GM23338 (cell line): Measurements from ENCODE around the gene FOXJ3. TPM values are rescaled to one million over a fixed set of nuclear protein-coding genes. Genes with fewer than 3 reads are reported as not detected.

Experiments
- ATAC-seq: fragments of 200-7000 bp; cut with Tn5 transposase; 3 replicates; pipeline ENCODE4 v1.9.1; 2020
- DNase-seq: peaks from one replicate; pipeline ENCODE4 v3.0.0-alpha.2; 2015; ENCODE audit warnings: low spot score
- H2AFZ ChIP-seq: fragments of 200-600 bp; sonication (generic); 2 replicates; pipeline ENCODE4 v1.8.0; 2016; ENCODE audit warnings: antibody characterized with exemption, mild to moderate bottlenecking, moderate library complexity
- H3F3A ChIP-seq: fragments of 200-600 bp; sonication (generic); replicated peaks from 2 replicates; pipeline ENCODE4 v1.8.0; 2017; ENCODE audit warnings: antibody characterized with exemption, mixed run types, low read depth
- H3K27ac ChIP-seq: fragments of 200-600 bp; sonication (generic); 2 replicates; pipeline ENCODE4 v1.6.1; 2016; ENCODE audit warnings: low read depth
- H3K27me3 ChIP-seq: fragments of 200-600 bp; sonication (generic); 2 replicates; pipeline ENCODE4 v1.8.0; 2016; ENCODE audit warnings: mild to moderate bottlenecking, mixed run types, moderate library complexity; ENCODE audit not compliant: insufficient read depth
- H3K36me3 ChIP-seq: fragments of 200-600 bp; sonication (generic); 2 replicates; pipeline ENCODE4 v1.8.0; 2016; ENCODE audit warnings: mild to moderate bottlenecking; ENCODE audit not compliant: insufficient read depth
- H3K4me1 ChIP-seq: fragments of 200-600 bp; sonication (generic); 2 replicates; pipeline ENCODE4 v1.8.0; 2016; ENCODE audit warnings: mild to moderate bottlenecking, moderate library complexity; ENCODE audit not compliant: insufficient read depth
- H3K4me2 ChIP-seq: fragments of 200-600 bp; sonication (generic); 2 replicates; pipeline ENCODE4 v1.7.1; 2017; ENCODE audit warnings: mixed run types
- H3K4me3 ChIP-seq: fragments of 200-600 bp; sonication (generic); 2 replicates; pipeline ENCODE4 v1.6.1; 2016; ENCODE audit warnings: mixed run types
- H3K79me2 ChIP-seq: fragments of 200-600 bp; sonication (generic); replicated peaks from 2 replicates; pipeline ENCODE4 v1.8.0; 2017; ENCODE audit warnings: mild to moderate bottlenecking; ENCODE audit not compliant: insufficient read depth
- H3K9me2 ChIP-seq: fragments of 200-600 bp; sonication (generic); 2 replicates; pipeline ENCODE4 v1.8.0; 2017; ENCODE audit not compliant: insufficient read depth
- H4K20me1 ChIP-seq: fragments of 200-600 bp; sonication (generic); replicated peaks from 2 replicates; pipeline ENCODE4 v1.8.0; 2017; ENCODE audit warnings: mild to moderate bottlenecking; ENCODE audit not compliant: insufficient read depth
- H3K27ac Mint-ChIP-seq: 2 replicates; pipeline ENCODE4 v1.8.0; 2020; ENCODE audit warnings: inconsistent platforms, mild to moderate bottlenecking, moderate library complexity, mixed read lengths
- H3K27me3 Mint-ChIP-seq: 3 replicates; pipeline ENCODE4 v1.8.0; 2022; ENCODE audit warnings: low read depth, mild to moderate bottlenecking, moderate library complexity, mixed read lengths, inconsistent platforms; ENCODE audit not compliant: insufficient read depth, poor library complexity
- H3K36me3 Mint-ChIP-seq: 3 replicates; pipeline ENCODE4 v1.8.0; 2021; ENCODE audit warnings: low read depth, mild to moderate bottlenecking, inconsistent platforms, moderate library complexity, mixed read lengths
- H3K4me1 Mint-ChIP-seq: 3 replicates; pipeline ENCODE4 v1.8.0; 2020; ENCODE audit warnings: mild to moderate bottlenecking, inconsistent platforms, mixed read lengths
- H3K4me3 Mint-ChIP-seq: 3 replicates; pipeline ENCODE4 v1.8.0; 2021; ENCODE audit warnings: moderate library complexity, mild to moderate bottlenecking, inconsistent platforms, mixed read lengths
- H3K9me3 Mint-ChIP-seq: 3 replicates; pipeline ENCODE4 v1.8.0; 2020; ENCODE audit warnings: moderate library complexity, mild to moderate bottlenecking, inconsistent platforms, mixed read lengths
- CREB1 ChIP-seq: fragments of 250-450 bp; sonication (Bioruptor Pico); IDR thresholded peaks from 2 replicates; pipeline ENCODE4 v1.5.0; 2020; ENCODE audit warnings: low read depth, mild to moderate bottlenecking, moderate library complexity
- CTCF ChIP-seq, 2 experiments: fragments of 200-600 bp in 1 of 2; sonication (generic) in 1 of 2; conservative IDR thresholded peaks; 2 replicates each; pipeline versions ENCODE4 v1.5.1 to v1.6.1; 2016 to 2017; ENCODE audit warnings: antibody characterized with exemption in 2 of 2, low read depth in 2 of 2, mild to moderate bottlenecking in 2 of 2, moderate library complexity in 1 of 2
- ETS1 ChIP-seq: IDR thresholded peaks from 2 replicates; pipeline ENCODE4 v1.6.1; 2016; ENCODE audit warnings: antibody characterized with exemption
- EZH2 ChIP-seq: fragments of 200-600 bp; sonication (generic); IDR thresholded peaks from one replicate; pipeline ENCODE4 v1.8.0; 2017; ENCODE audit warnings: antibody characterized with exemption, mild to moderate bottlenecking, low read depth; ENCODE audit not compliant: unreplicated experiment
- EZH2phosphoT487 ChIP-seq: fragments of 200-600 bp; sonication (generic); IDR thresholded peaks from one replicate; pipeline ENCODE4 v1.8.1; 2018; ENCODE audit warnings: antibody characterized with exemption; ENCODE audit not compliant: unreplicated experiment
- JUNB ChIP-seq: IDR thresholded peaks from one replicate; pipeline ENCODE4 v1.6.1; 2016; ENCODE audit warnings: antibody characterized with exemption; ENCODE audit not compliant: unreplicated experiment
- NANOG ChIP-seq: IDR thresholded peaks from 2 replicates; pipeline ENCODE4 v1.6.1; 2016; ENCODE audit warnings: antibody characterized with exemption, borderline replicate concordance
- POLR2AphosphoS5 ChIP-seq: IDR thresholded peaks from 2 replicates; pipeline ENCODE4 v1.6.1; 2016; ENCODE audit warnings: antibody characterized with exemption, low read depth
- REST ChIP-seq: IDR thresholded peaks from one replicate; pipeline ENCODE4 v1.6.1; 2018; ENCODE audit warnings: antibody characterized with exemption; ENCODE audit not compliant: unreplicated experiment
- STAT1 ChIP-seq: IDR thresholded peaks from one replicate; pipeline ENCODE4 v1.6.1; 2016; ENCODE audit warnings: antibody characterized with exemption; ENCODE audit not compliant: unreplicated experiment
- ZNF114 ChIP-seq: fragments of 250-450 bp; sonication (Bioruptor Pico); IDR thresholded peaks from 2 replicates; pipeline ENCODE4 v1.5.0; 2020; ENCODE audit warnings: mild to moderate bottlenecking, moderate library complexity
- ZNF331 ChIP-seq: fragments of 250-450 bp; sonication (Bioruptor Pico); IDR thresholded peaks from 2 replicates; pipeline ENCODE4 v1.5.0; 2020; ENCODE audit warnings: low read depth, mild to moderate bottlenecking, moderate library complexity
- ZNF462 ChIP-seq: fragments of 250-450 bp; sonication (Bioruptor Pico); IDR thresholded peaks from 2 replicates; pipeline ENCODE4 v1.5.0; 2020; ENCODE audit warnings: mild to moderate bottlenecking, moderate library complexity
- polyA plus RNA-seq: library from polyadenylated mRNA; unstranded; fragments of >200 nt; fragmentation: Nextera tagmentation; extraction: Ambion mirVana; gene quantifications from 2 replicates; pipeline ENCODE4 v1.2.1, GENCODE V29; 2016
- total RNA-seq: library from RNA; depleted of rRNA; stranded (reverse); fragments of >200 nt; shearing (Covaris generic); gene quantifications from 2 replicates; pipeline ENCODE4 v1.2.3, GENCODE V29; 2014

FOXJ3 gene
- total and polyA plus RNA-seq, 2 experiments from 2014 or later = 36.6 to 53.3 TPM

- no peak overlapping the region for H3K4me3 ChIP-seq
- no peak overlapping the region for H3K27ac ChIP-seq
- H3K27me3 ChIP-seq = no peaks in the 10 kb centered on the region
- ATAC-seq (no peak), DNase-seq (no peak)
- peaks cover 77% of the 10 kb centered on the region for H4K20me1 ChIP-seq
- no peak overlapping the region for H3K4me2 ChIP-seq
- Mint-ChIP-seq H3K4me1 (peaks cover 39% of the 10 kb centered on the region), H3K4me3 (no peak overlapping the region), H3K36me3 (no peaks in the 10 kb centered on the region), H3K27ac (no peak overlapping the region), H3K9me3 (no peaks in the 10 kb centered on the region), H3K27me3 (no peaks in the 10 kb centered on the region)
- no peak overlapping the region for H2AFZ ChIP-seq
- peaks cover 15% of the 10 kb centered on the region for H3K4me1 ChIP-seq
- H3F3A ChIP-seq = no peaks in the 10 kb centered on the region
- TF ChIP-seq NANOG (no peak), REST (no peak), ZNF331 (CRISPR knock-in tag) (no peak), ETS1 (no peak), JUNB (no peak), ZNF462 (no peak), EZH2 (no peak), CREB1 (CRISPR knock-in tag) (no peak), STAT1 (no peak), CTCF (conservative IDR thresholded peaks at IDR 0.05; ENCODE audit: low read depth in 2 of 2) (no peak), POLR2AphosphoS5 (no peak), ZNF114 (no peak), EZH2phosphoT487 (no peak)
- H3K9me2 ChIP-seq = no peaks in the 10 kb centered on the region
- peaks cover 98% of the 10 kb centered on the region for H3K79me2 ChIP-seq
- no peaks in the 10 kb centered on the region for H3K36me3 ChIP-seq
Measured at GRCh38 chr1:42321731-42322130, 13.3 kb downstream of the FOXJ3 start.
